Glomerular endothelial cell (primary cell): ENCODE results near the gene EFHD2. TPM values are rescaled to one million over a fixed set of nuclear protein-coding genes. Genes with fewer than 3 reads are reported as not detected.
"Not testable (repeated sequence)": the region's sequence is repeated elsewhere in the genome, so short reads cannot be mapped to it uniquely, and the experiment has no call there.

ENCODE experiments used
- DNase-seq: peaks from one replicate; pipeline ENCODE4 v3.0.0-alpha.2; 2011; ENCODE audit warnings: low read depth, low spot score; ENCODE audit errors: extremely low read depth
- total RNA-seq: library from RNA; depleted of rRNA; stranded (reverse); fragments of >200 nt; gene quantifications from 2 replicates; pipeline ENCODE4 v1.2.3, GENCODE V29; 2015

EFHD2 gene
- total RNA-seq, 1 donor from 2014 or later, result 70.3 TPM

GRCh38 chr1:15428815-15429435, 19.2 kb downstream of the EFHD2 start:
- DNase-seq, result no peak

GRCh38 chr1:15429701-15430149, 20.0 kb downstream of the EFHD2 start:
- no peak for DNase-seq

- no peak for DNase-seq
Measured at GRCh38 chr1:15430787-15431570, 21.3 kb downstream of the EFHD2 start.

GRCh38 chr1:15431571-15431948, 21.9 kb downstream of the EFHD2 start:
- no peak for DNase-seq

- DNase-seq, result no peak
Measured at GRCh38 chr1:15432324-15432723, 22.6 kb downstream of the EFHD2 start.

GRCh38 chr1:15433471-15433870, 23.8 kb downstream of the EFHD2 start:
- no peak for DNase-seq

- not testable (repeated sequence) for DNase-seq
Measured at GRCh38 chr1:15434739-15435138, 25.1 kb downstream of the EFHD2 start.

- DNase-seq, result no peak
Measured at GRCh38 chr1:15435239-15436077, 25.8 kb downstream of the EFHD2 start.

- DNase-seq, result no peak
Measured at GRCh38 chr1:15436881-15437442, 27.3 kb downstream of the EFHD2 start.

GRCh38 chr1:15439325-15439724, 29.6 kb downstream of the EFHD2 start:
- no peak for DNase-seq

GRCh38 chr1:15440357-15440756, 30.7 kb downstream of the EFHD2 start:
- DNase-seq, result no peak

- DNase-seq, result no peak
Measured at GRCh38 chr1:15441247-15441646, 31.6 kb downstream of the EFHD2 start.

- no peak for DNase-seq
Measured at GRCh38 chr1:15442119-15442518, 32.4 kb downstream of the EFHD2 start.

GRCh38 chr1:15442759-15443158, 33.1 kb downstream of the EFHD2 start:
- DNase-seq, result no peak

GRCh38 chr1:15443281-15443680, 33.6 kb downstream of the EFHD2 start:
- no peak for DNase-seq

- DNase-seq, result no peak
Measured at GRCh38 chr1:15444468-15445389, 35.0 kb downstream of the EFHD2 start.

GRCh38 chr1:15445390-15446122, 35.9 kb downstream of the EFHD2 start:
- no peak for DNase-seq

- DNase-seq, result no peak
Measured at GRCh38 chr1:15446212-15446611, 36.5 kb downstream of the EFHD2 start.

- no peak for DNase-seq
Measured at GRCh38 chr1:15448877-15449462, 39.3 kb downstream of the EFHD2 start.
